Activated CD4-positive, alpha-beta T cell treated with anti-CD3 and anti-CD28 coated beads for 36 hours (primary cell): ENCODE measurements around the gene PGAP6. TPM values are rescaled to one million over a fixed set of nuclear protein-coding genes. Genes with fewer than 3 reads are reported as not detected.

Experiments
- ATAC-seq: fragments of 200-7000 bp; cut with Tn5 transposase; one replicate; pipeline ENCODE4 v1.10.0; 2021; ENCODE audit warnings: mild to moderate bottlenecking, moderate library complexity
- CTCF ChIA-PET: fragments of 350-600 bp; sonication (Branson Sonifier 250); formaldehyde crosslinking; loops from one replicate; lab custom pipeline; 2021; ENCODE audit warnings: antibody characterized with exemption; lab: Charles Lee
- POLR2A ChIA-PET: fragments of 350-600 bp; sonication (Branson Sonifier 250); formaldehyde crosslinking; loops from one replicate; lab custom pipeline; 2021; ENCODE audit warnings: antibody characterized with exemption, inconsistent platforms; lab: Charles Lee
- DNase-seq: peaks from one replicate; pipeline ENCODE4 v3.0.0-alpha.2; 2020
- H3K27ac Mint-ChIP-seq: one replicate; pipeline ENCODE4 v1.8.0; 2021; ENCODE audit warnings: mixed read lengths
- H3K27me3 Mint-ChIP-seq: one replicate; pipeline ENCODE4 v1.8.0; 2021; ENCODE audit warnings: mixed read lengths
- H3K36me3 Mint-ChIP-seq: one replicate; pipeline ENCODE4 v1.8.0; 2021; ENCODE audit warnings: low read depth, mixed read lengths
- H3K4me1 Mint-ChIP-seq: one replicate; pipeline ENCODE4 v1.8.0; 2021; ENCODE audit warnings: mixed read lengths
- H3K4me3 Mint-ChIP-seq: one replicate; pipeline ENCODE4 v1.8.0; 2021; ENCODE audit warnings: mild to moderate bottlenecking, moderate library complexity, mixed read lengths
- H3K9me3 Mint-ChIP-seq: one replicate; pipeline ENCODE4 v1.8.0; 2021; ENCODE audit warnings: low read depth, mixed read lengths
- intact Hi-C, 2 experiments: fragments of 100-400 bp; cut with DNase I in 1 of 2; cut with micrococcal nuclease in 1 of 2; formaldehyde crosslinking; loops; one replicate each; pipeline versions ENCODE4 v1.14.2 to v1.15.1; 2022 to 2024; cut with DNase I, micrococcal nuclease
- total RNA-seq, 2 experiments: library from RNA; stranded (reverse); gene quantifications; one replicate each; pipeline ENCODE4 v1.2.3, GENCODE V29; 2021

Gene PGAP6
- total RNA-seq, 2 experiments from 2014 or later = 22.9 to 40.8 TPM

DNA sequence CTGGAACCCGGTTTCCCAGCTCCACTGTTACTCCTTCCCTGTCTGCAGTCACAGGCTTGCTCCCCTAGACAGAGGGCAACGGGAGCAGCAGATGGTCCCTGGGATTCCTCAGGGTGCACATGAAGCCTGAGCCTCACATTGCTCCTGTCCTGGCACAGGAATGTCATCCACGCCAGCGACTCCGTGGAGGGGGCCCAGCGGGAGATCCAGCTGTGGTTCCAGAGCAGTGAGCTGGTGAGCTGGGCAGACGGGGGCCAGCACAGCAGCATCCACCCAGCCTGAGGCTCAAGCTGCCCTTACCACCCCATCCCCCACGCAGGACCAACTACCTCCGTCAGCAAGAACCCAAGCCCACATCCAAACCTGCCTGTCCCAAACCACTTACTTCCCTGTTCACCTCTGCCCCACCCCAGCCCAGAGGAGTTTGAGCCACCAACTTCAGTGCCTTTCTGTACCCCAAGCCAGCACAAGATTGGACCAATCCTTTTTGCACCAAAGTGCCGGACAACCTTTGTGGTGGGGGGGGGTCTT lies 18.3 kb upstream of the PGAP6 start:
- H3K4me1 Mint-ChIP-seq = peaks cover 17% of the 10 kb centered on the region
- H3K9me3 Mint-ChIP-seq = no peaks in the 10 kb centered on the region
- peak overlapping the region; percentile 87 for H3K27ac Mint-ChIP-seq
- H3K36me3 Mint-ChIP-seq = peaks cover 2% of the 10 kb centered on the region
- no peak for ATAC-seq
- CTCF ChIA-PET = interaction anchor here (1.8 kb wide), 1 partner anchor 25 kb away, joined by 4 read pairs; the partner anchor contains the start of gene RAB11FIP3
- DNase-seq = no peak
- POLR2A ChIA-PET = no interaction called here
- peak overlapping the region; percentile 82 for H3K4me3 Mint-ChIP-seq
- intact Hi-C loops = loop anchor here in 1 of 2 experiments (2.0 to 10.0 kb wide), 4 partner anchors 269 to 1215 kb away; partner anchors contain the start of genes CRAMP1, IFT140, JMJD8 and RHOT2
- H3K27me3 Mint-ChIP-seq = peaks cover 3% of the 10 kb centered on the region

DNA sequence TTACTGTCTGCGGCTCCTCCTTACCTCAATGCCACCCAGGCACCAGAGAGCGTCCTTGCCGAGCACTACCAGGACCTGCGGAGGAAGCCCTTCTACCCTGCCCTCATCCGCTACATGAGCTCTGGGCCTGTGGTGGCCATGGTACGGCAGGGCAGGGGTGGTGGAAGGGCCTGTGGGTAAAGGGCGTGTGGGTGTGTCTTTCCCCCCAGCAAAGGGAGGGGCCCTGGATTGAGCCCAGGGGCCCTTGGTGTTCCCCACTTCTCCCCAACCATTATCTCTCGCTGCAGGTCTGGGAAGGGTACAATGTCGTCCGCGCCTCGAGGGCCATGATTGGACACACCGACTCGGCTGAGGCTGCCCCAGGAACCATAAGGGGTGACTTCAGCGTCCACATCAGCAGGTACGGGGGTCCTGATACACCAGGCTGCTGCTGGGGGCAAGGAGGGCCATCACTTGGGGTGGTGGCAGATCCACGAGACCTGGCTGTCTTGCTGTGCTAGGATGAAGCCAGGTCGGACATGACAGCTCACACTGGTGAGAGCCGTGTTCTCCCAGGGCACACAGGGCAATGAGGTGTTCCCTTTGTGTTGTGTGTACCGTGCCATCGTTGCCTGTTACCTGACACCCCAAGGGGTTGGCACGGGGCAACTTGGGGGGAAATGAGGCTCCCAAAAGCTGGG lies 17.7 kb upstream of the PGAP6 start:
- no peaks in the 10 kb centered on the region for H3K9me3 Mint-ChIP-seq
- peaks cover 2% of the 10 kb centered on the region for H3K36me3 Mint-ChIP-seq
- ATAC-seq (no peak), DNase-seq (no peak)
- CTCF ChIA-PET = no interaction called here
- POLR2A ChIA-PET = no interaction called here
- peaks cover 17% of the 10 kb centered on the region for H3K4me1 Mint-ChIP-seq
- peaks cover 3% of the 10 kb centered on the region for H3K27me3 Mint-ChIP-seq
- H3K27ac Mint-ChIP-seq = no peak overlapping the region
- H3K4me3 Mint-ChIP-seq = peak overlapping the region; percentile 82
- intact Hi-C loops = loop anchor here in 1 of 2 experiments (2.0 to 10.0 kb wide), 4 partner anchors 269 to 1215 kb away; partner anchors contain the start of genes CRAMP1, IFT140, JMJD8 and RHOT2

DNA sequence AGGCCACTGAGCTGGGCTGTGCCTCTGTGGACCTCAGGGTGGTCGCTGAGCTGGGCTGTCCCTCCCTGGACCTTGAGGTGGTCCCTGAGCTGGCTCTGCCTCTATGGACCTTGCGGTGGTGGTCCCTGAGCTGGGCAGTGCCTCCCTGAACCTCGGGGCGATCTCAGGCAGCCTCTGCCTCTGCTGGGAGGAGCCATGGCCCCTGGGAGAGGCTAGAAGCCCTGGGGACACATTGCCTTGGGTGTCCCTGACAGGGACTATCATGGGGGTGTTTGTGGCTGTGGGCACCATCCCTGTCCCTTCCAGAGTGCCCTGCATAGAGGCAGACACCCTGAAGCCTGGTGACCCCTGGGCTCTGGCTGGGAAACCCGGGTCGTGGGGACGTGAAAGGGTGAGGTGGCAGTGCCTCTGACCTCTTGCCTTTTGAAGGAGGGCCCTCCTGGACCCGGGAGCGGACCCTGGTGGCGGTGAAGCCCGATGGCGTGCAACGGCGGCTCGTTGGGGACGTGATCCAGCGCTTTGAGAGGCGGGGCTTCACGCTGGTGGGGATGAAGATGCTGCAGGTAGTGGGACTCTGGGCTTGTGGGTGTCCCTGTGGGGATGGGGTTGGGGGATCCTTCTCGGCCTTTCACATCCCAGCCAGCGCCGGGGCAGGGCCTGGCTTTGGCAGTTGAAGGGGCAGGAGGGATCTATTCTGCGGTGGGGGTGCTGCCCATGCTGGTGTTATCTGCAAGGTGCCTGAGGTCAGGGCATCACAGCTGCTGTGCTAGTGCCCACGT lies 17.0 kb upstream of the PGAP6 start:
- POLR2A ChIA-PET = no interaction called here
- ATAC-seq = no peak
- H3K4me1 Mint-ChIP-seq = peaks cover 17% of the 10 kb centered on the region
- intact Hi-C loops = no loop called here
- CTCF ChIA-PET = interaction anchor here (0.6 kb wide), 1 partner anchor 195 kb away, joined by 3 read pairs; no protein-coding TSS in a partner anchor
- H3K27ac Mint-ChIP-seq = no peak overlapping the region
- peaks cover 2% of the 10 kb centered on the region for H3K36me3 Mint-ChIP-seq
- H3K9me3 Mint-ChIP-seq = no peaks in the 10 kb centered on the region
- H3K4me3 Mint-ChIP-seq = peak overlapping the region; percentile 82
- H3K27me3 Mint-ChIP-seq = peaks cover 3% of the 10 kb centered on the region
- DNase-seq = no peak

DNA sequence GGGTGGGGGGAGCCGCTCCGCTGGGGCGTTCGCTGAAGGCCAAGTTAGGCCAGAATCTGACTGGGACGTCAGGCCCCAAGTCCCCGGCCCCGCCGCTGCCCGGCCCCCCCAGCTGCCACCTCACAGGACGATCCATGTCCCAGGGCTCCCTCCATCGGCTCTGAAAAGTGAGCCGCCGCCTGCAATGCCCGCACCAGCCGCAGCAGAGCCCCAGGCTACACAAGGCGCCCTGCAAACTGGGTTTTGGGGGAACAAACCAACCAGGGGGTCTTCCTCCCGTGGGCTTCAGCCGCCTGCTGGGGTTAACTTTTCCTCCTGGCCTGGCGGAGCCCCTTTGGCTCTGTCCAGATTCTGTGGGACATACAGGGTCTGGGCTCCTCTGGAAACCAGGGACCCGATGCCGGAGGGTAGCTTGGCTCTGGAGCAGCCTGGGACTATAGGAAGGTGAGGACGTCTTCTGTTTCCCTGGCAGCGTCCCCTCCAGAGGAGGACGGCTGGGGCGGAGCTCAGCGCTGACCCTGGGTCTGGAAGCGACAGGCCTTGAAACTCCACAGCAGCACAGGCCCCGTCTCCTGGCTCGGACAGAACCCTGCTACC lies 16.1 kb upstream of the PGAP6 start:
- ChIA-PET CTCF (no interaction called here), POLR2A (no interaction called here)
- no peaks in the 10 kb centered on the region for H3K9me3 Mint-ChIP-seq
- ATAC-seq (no peak), DNase-seq (peak; percentile 70)
- peaks cover 2% of the 10 kb centered on the region for H3K36me3 Mint-ChIP-seq
- H3K27ac Mint-ChIP-seq = peak overlapping the region; percentile 42
- H3K27me3 Mint-ChIP-seq = peaks cover 3% of the 10 kb centered on the region
- intact Hi-C loops = loop anchor here in 1 of 2 experiments (1.0 kb wide), 1 partner anchor 27 kb away; the partner anchor contains the start of gene RAB11FIP3
- H3K4me3 Mint-ChIP-seq = peak overlapping the region; percentile 63
- peaks cover 19% of the 10 kb centered on the region for H3K4me1 Mint-ChIP-seq

DNA sequence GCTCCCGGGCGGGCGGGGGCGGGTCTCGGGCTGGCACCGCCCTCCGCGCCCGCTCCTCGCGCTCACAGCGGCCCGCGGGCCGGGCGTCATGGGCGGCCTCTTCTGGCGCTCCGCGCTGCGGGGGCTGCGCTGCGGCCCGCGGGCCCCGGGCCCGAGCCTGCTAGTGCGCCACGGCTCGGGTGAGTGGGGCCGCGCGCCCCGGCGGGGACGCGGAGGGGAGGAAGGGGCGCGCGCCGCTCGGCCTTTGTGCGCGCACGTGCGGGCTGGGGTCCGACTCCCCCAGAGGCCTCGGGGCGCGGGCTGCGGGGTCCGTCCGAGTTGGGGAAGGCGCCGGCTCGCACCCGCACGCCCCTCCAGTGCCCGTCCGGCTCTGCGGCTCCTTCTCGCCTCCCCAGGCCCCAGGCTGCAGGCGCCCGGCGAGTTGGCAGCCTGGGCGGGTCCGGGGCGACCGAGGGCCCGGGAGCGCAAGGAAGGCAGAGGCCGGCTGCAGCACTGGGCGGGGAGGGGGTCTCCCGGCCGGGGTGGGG lies 15.4 kb upstream of the PGAP6 start, which contains the start of gene NME4:
Gene NME4 (plus strand): TSS at position 65 of the 527 bp plus-strand sequence. CDS start 24 bp downstream, at position 89.
- ChIA-PET POLR2A (no interaction called here), CTCF (no interaction called here)
- Mint-ChIP-seq H3K9me3 (no peaks in the 10 kb centered on the region), H3K4me1 (peaks cover 25% of the 10 kb centered on the region), H3K27me3 (peaks cover 3% of the 10 kb centered on the region), H3K36me3 (peaks cover 2% of the 10 kb centered on the region), H3K4me3 (peak within 1 kb of the TSS; percentile 77), H3K27ac (peak within 1 kb of the TSS; percentile 79)
- peak; percentile 57 for DNase-seq
- intact Hi-C loops = loop anchor here in 1 of 2 experiments (1.0 kb wide), 1 partner anchor 28 kb away; the partner anchor contains the start of gene RAB11FIP3
- ATAC-seq = no peak

DNA sequence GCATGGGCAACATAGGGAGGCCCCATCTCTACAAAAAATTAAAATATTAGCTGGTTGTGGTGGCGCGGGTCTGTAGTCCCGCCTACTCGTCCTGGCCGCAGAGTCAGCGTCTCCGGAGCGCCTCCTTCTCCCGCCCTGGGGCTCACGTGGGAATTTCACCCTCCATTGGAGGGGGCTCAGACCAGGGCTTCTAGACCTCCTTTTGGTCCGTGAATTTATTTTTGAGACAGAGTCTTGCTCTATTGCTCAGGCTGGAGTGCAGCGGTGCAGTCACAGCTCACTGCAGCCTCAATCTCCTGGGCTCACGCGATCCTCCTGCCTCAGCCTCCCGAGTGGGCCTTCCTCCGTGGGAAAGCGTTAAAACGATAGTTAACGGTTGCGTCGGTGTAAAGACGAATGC lies 14.8 kb upstream of the PGAP6 start:
- peaks cover 3% of the 10 kb centered on the region for H3K27me3 Mint-ChIP-seq
- intact Hi-C loops = loop anchor here in 1 of 2 experiments (1.0 kb wide), 1 partner anchor 29 kb away; the partner anchor contains the start of gene RAB11FIP3
- H3K4me3 Mint-ChIP-seq = peak overlapping the region; percentile 77
- DNase-seq (no peak), ATAC-seq (no peak)
- peaks cover 2% of the 10 kb centered on the region for H3K36me3 Mint-ChIP-seq
- POLR2A ChIA-PET = interaction anchor here (0.7 kb wide), 1 partner anchor 51 kb away, joined by 5 read pairs; no protein-coding TSS in a partner anchor
- peak overlapping the region; percentile 79 for H3K27ac Mint-ChIP-seq
- CTCF ChIA-PET = interaction anchor here (1.5 kb wide), 1 partner anchor 132 kb away, joined by 3 read pairs; no protein-coding TSS in a partner anchor
- H3K4me1 Mint-ChIP-seq = peaks cover 31% of the 10 kb centered on the region
- H3K9me3 Mint-ChIP-seq = no peaks in the 10 kb centered on the region

DNA sequence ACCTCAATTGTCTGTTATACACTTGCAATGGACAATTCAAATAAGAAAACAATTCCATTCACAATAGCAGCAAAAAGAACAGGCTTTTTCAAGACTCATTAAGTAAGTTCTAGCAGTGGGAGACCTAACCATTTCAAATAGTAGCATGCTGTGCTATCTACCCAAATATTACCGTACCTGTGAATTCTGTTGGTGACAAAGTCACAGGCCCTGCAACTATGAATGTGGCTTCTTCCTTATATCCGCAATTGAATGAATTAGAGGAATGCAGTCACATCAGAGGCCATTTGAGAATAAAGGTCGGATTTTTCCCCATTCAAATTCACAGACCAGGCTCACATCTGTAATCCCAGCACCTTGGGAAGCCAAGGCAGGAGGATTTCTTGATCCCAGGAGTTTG lies 14.4 kb upstream of the PGAP6 start:
- intact Hi-C loops = no loop called here
- CTCF ChIA-PET = interaction anchor here (1.0 to 1.5 kb wide), 2 partner anchors 19 to 133 kb away, joined by 3 read pairs; no protein-coding TSS in a partner anchor
- peaks cover 31% of the 10 kb centered on the region for H3K4me1 Mint-ChIP-seq
- H3K4me3 Mint-ChIP-seq = peak overlapping the region; percentile 77
- POLR2A ChIA-PET = interaction anchor here (0.7 kb wide), 1 partner anchor 50 kb away, joined by 5 read pairs; no protein-coding TSS in a partner anchor
- H3K9me3 Mint-ChIP-seq = no peaks in the 10 kb centered on the region
- no peak for ATAC-seq
- H3K27me3 Mint-ChIP-seq = peaks cover 3% of the 10 kb centered on the region
- peaks cover 2% of the 10 kb centered on the region for H3K36me3 Mint-ChIP-seq
- peak overlapping the region; percentile 25 for H3K27ac Mint-ChIP-seq
- DNase-seq = no peak

DNA sequence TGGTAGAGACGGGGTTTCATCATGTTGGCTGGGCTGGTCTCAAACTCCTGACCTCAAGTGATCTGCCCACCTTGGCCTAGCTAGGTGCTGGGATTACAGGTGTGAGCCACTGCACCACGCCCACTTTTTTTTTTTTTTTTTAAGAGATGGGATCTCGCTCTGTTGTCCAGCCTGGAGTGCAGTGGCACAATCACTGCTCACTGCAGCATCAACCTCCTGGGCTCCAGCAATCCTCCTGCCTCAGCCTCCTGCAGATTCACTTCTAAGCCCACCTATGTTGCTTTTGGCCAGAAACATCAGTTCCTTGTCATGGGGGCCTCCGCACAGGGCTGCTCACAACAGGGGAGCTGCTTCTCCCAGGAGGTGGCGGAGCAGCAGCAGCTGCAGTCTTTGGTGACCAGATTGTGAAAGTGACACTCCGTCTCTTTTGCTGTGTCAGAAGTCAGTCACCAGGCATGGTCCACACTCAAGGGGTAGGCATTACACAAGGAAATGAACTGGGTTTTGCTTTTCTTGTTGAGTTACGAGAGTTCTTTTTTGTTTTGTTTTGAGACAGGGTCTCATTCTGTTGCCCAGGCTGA lies 10.8 kb upstream of the PGAP6 start:
- no peaks in the 10 kb centered on the region for H3K9me3 Mint-ChIP-seq
- ChIA-PET CTCF (interaction anchor here (0.7 to 1.8 kb wide), 8 partner anchors 11 to 320 kb away, joined by 3 to 12 read pairs (median 3); partner anchors contain the start of gene MRPL28), POLR2A (interaction anchor here (0.5 kb wide), 2 partner anchors 159 to 285 kb away, joined by 4 to 8 read pairs; no protein-coding TSS in a partner anchor)
- no peak overlapping the region for H3K27ac Mint-ChIP-seq
- no peak overlapping the region for H3K4me3 Mint-ChIP-seq
- intact Hi-C loops = loop anchor here (1.0 to 5.0 kb wide), 10 partner anchors 9 to 244 kb away; partner anchors contain the start of genes CAPN15 (in 1 of the 2), DECR2 (in 1 of the 2), METTL26 (in 1 of the 2) and RAB11FIP3 (in 1 of the 2)
- no peaks in the 10 kb centered on the region for H3K36me3 Mint-ChIP-seq
- DNase-seq (peak; percentile 68), ATAC-seq (peak; percentile 41)
- H3K27me3 Mint-ChIP-seq = peaks cover 3% of the 10 kb centered on the region
- H3K4me1 Mint-ChIP-seq = peaks cover 22% of the 10 kb centered on the region

DNA sequence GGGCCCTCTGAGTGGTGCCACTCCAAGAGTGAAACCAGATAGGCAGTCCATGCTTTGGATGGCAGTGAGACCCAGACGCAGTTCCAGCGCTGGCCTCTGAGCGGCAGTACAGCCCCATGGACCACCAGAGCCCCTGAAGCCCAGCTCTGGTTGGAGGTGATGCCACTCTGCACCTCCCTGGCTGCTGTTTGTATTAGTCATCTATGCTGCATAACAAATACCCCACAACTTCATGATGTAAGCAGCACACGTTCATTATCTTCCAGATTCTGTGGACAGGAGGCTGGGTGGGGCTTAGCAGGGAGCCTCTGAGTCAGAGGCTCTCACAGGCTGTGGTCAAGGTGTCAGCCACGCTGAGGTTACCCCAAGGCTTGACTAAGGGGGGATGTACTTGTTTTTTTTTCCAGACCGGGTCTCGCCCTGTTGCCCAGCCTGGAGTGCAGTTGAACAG lies 10.1 kb upstream of the PGAP6 start:
- Mint-ChIP-seq H3K9me3 (no peaks in the 10 kb centered on the region), H3K4me1 (peaks cover 22% of the 10 kb centered on the region), H3K27me3 (peaks cover 3% of the 10 kb centered on the region), H3K36me3 (no peaks in the 10 kb centered on the region), H3K27ac (no peak overlapping the region), H3K4me3 (no peak overlapping the region)
- intact Hi-C loops = loop anchor here (1.0 to 5.0 kb wide), 10 partner anchors 9 to 245 kb away; partner anchors contain the start of genes CAPN15 (in 1 of the 2), DECR2 (in 1 of the 2), METTL26 (in 1 of the 2) and RAB11FIP3 (in 1 of the 2)
- ATAC-seq (peak; percentile 93), DNase-seq (peak; percentile 91)
- ChIA-PET CTCF (interaction anchor here (0.7 to 1.8 kb wide), 8 partner anchors 12 to 320 kb away, joined by 3 to 12 read pairs (median 3); partner anchors contain the start of gene MRPL28), POLR2A (interaction anchor here (0.5 to 0.7 kb wide), 3 partner anchors 34 to 286 kb away, joined by 4 to 8 read pairs (median 5); partner anchors contain the start of gene RAB11FIP3)
